HG03196 (cell line): ENCODE data around the gene APBB1IP.
"Not testable (repeated sequence)": the region's sequence is repeated elsewhere in the genome, so short reads cannot be mapped to it uniquely, and the experiment has no call there.

ENCODE experiments used
- ATAC-seq: cut with Tn5 transposase; IDR thresholded peaks from one replicate; pipeline ENCODE4 v1.9.1; 2021; ENCODE audit not compliant: unreplicated experiment

The APBB1IP gene

DNA sequence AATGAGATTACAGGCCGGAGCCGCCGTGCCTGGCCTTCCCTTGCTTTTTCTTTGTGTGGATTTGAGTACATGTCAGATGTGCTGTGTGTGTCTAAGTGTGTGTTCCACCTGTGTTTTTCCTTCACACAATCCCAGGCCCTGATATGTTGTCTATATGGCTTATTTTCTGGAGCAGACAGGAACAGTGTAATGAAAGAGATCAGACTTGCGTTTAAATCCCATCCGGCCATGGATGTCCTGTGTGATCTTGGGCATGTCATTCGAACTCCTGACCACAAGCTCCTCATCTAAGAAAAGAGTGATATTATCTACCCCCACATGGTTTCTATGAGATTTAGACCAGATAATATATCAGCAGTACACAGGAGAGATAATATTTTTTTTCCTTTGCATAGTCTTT lies 37.2 kb downstream of the APBB1IP start:
- no peak for ATAC-seq

DNA sequence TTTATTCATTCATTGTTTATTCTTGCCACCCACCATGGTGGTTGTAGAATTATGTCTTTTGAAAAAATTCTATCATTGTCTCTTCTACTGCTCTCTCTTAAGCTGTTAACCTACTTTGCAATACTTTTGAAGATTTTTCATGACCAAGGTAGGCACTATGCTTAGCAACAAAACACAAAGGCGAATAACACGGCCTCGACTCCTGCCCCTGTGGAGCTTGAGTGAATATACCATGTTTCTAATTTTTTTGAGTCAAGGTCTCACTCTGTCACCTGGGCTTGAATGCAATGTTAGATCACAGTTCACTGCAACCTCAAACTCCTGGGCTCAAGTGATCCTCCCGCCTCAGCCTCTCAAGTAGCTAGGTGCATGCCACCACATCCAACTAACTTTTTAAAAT lies 39.4 kb downstream of the APBB1IP start:
- ATAC-seq = no peak

DNA sequence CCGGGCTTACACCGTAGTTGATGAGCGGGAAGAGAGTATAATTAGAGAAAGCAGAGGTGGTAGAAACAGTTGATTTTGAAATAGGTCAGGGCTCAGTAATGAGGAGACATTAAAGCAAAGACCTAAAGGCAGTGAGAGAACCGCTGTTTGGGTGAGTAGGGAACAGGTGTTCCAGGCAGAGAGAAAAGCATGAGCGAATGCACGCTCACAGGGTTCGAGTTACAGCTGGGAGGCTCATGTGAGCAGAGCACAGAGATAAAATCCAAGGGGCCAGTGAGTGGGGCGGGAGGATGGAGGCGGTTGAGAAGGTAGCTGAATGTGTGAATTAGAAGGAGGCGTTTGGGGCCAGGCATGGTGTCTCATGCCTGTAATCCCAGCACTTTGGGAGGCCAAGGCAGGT lies 39.9 kb downstream of the APBB1IP start:
- ATAC-seq = no peak

DNA sequence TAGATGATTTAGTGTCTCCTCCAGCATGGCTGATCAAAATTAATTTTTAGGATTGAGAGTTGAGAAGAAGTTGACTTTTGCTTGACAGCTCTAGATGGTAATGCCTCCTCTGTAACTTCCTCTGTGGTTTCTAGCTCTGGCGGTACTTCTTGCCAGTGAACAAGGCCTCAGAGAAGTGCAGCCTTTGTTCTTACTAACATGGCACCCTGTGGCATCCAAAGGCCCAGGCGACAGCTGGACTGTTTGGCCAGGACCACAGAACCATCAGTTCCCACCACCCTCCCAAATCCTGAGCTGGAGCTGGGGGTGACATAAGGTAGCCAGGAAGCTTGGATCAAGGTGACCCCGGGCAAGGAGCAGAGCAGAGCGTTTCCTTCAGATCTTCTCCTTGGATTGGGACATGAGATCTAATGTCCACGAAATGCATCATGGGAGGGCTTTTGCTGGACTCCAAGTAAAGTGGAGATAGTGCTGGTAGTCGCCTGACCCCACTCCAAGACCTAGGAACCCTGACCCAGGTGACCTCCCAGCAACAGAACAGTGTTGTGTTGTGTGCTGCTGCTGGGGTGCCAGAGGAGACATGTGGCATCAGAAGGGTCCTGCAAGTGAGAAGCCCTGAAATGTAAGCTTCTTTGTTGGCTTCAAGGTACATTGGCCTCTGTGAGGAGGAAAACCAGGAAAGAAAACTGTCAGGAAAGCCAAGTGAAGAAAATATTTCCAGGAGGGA lies 41.8 kb downstream of the APBB1IP start:
- no peak for ATAC-seq

DNA sequence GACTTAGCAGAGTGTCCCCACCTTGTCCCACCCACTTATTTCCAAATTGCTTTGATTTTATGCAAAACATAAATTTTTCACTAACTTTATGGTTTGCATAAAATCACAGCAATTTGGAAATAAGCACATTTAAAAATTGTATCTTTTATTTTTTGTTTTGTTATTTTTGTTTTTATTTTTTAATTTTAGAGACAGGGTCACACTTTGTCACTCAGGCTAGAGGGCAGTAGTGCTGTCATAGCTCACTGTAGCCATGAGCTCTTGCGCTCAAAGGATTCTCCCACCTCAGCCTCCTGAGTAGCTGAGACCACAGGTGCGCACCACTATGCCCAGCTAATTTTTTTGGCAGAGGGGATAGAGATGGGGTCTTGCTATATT lies 43.2 kb downstream of the APBB1IP start:
- no peak for ATAC-seq

DNA sequence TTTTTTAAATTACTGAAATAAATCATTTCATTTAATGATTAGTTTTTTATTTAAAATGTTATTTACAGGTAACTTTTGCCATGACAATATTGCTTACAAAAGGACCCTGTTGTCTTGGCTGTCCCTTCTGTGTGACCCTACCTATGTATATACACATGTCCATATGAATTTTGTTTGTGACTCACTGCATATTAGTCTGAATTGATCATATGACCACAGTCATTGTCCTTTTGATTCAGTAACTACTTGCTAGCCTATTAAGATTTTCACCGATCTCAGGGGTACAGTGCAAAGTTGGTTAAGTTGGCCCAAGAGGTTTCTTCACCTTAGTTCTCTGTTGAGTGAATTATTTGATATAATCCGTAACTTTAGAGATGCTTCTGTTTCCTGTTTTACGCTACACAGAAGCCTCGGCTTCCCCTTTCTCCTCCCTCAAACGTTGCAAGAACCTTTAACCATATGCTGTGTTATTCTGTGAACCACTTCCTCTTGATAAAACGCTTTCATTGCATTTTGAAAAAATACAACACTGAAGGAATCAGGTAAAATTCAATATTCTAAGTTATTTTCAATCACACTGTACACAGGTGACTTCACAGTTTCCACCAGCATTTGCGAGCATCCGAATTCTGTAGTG lies 43.9 kb downstream of the APBB1IP start:
- ATAC-seq = peak; percentile 46

DNA sequence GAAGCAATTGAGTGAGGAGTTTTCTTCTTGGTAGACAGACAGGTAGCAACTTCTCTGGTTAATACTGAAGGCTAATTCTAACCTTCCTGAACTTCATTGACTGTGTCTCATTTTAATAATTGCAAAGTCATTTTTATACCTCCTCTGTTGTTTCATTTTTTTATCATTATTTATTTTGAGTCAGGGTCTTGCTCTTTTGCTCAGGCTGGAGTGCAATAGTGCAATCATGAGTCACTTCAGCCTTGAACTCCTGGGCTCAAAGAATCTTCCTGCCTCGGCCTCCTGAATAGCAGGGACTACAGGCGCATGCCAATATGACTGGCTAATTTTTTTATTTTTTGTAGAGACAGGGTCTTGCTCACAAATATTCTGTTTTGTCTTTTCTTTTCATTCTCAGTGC lies 45.4 kb downstream of the APBB1IP start:
- ATAC-seq = no peak

DNA sequence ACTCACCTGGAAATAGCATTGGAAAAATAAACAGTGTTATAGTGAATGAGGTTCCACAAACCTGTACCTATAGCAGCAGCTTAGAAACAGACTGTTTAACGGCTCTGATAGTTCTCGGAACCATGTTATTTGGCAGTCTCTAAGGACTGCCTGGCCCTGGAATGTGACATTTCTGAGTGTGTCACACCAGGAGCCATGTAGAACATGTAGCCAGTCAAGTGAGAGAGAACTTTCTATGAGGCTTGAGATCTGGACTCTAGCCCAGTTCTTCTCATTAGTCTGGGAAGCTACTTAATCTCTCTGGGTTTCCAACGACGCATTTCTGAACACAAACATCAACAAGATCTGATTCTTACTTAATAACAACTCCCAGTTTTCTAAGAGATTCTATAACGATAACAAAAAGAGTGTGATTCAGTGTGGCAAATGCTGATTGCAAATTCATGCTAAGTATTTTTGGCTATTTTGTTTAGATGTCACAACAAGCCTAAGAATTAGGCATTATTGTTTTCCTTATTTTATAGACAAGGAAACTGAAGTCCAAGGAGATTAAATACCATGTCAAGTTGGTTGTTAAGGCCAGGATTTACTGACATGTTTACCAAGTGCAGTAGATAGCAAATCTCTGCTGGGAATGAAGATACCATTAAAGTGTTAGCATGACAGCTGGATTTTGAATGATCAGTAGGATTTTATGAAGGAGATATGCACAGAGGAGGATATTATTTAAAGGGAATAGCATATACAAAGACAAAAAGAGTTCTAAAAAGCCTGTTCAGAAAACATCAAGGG lies 47.2 kb downstream of the APBB1IP start:
- ATAC-seq = no peak

DNA sequence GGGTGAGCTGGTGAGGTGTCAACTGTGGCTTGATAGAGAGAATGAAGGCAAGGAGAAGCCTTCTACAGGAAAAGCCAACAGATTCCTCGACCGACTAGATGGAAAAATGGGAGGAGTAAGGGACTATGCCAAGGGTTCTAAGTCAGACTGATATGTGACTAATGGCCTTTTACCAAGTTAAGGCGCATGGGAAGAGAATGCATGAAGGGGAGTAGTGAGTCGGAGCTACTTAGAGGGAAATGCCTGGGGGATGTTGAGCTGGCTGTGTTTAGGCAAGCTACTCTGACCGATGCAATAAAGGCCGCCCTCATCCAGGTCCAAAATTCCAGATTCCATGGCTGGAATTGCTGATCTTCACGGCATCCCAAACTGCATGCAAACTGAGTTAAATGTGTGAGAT lies 48.2 kb downstream of the APBB1IP start:
- ATAC-seq = no peak

DNA sequence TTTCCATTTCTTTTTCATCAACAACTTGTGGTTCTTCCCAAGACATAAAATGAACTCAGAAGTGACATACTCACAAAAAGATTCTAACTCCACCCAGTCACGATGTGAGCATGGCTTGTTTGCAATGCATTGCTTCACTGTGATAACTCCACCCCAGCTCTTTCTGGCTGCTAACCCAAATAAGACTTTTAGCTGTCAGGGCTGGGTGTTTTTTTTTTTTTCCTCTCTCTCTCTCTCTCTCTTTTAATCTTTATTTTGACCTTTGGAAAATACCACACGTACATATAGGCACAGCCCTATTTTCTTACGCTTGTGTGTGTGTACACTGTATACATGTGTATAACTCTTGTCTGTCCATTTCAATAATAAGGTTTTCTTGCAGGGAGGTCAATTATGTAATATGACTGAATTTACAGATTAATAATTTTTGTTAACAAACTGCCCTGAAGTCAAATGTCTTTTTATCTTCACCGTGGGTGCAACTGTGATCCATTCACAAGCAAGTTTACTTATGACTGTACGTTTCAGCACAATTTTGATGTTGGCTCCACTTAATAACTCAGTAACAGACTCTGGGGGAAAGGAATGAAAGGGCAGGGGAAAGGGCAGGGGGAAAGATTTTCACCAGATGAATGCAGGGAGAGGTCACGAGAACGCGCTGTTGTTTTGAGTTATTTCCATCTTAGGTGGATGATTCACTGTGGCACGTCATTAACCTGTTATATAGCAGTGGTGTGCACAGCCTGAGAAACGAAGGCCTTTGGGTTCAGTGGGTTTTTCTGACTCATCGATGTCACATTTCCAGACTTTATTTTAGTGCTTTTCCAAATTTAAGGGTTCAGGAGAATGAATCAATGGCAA lies 49.1 kb downstream of the APBB1IP start:
- peak; percentile 87 for ATAC-seq

DNA sequence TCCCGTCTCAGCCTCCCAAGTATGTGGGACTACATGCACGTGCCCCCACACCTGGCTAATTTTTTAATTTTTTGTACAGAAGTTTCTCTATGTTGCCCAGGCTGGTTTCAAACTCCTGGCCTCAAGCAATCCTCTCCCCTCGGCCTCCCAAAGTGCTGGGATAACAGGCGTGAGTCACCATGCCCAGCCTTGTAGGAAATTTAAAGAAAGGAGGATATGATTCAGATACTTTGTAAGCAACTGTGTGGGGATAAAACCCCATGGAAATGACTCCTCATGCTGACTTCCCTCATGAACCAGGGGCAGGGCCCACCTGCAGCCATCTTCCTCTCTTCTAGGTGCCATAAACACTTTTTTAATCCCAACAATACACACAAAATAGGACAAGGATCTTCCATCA lies 50.2 kb downstream of the APBB1IP start:
- ATAC-seq = no peak

DNA sequence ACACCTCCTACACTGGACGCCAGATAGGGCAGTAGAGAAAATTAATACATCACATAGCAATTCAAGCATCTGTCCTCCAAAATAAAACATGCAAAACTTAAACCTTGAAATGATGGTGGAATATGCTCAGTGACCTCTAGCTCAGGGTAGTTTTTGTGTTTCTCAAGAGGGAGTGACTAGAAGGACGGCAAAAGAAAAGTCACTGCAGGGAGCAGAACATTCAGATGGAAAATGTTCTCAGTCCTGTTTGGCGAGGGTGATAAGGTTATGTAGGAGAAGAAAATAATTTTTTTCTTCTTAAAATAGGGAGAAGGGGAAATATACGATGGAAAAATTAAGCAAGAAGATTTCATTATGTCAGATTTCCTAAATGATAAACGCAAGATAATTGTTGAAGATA lies 50.9 kb downstream of the APBB1IP start:
- no peak for ATAC-seq

DNA sequence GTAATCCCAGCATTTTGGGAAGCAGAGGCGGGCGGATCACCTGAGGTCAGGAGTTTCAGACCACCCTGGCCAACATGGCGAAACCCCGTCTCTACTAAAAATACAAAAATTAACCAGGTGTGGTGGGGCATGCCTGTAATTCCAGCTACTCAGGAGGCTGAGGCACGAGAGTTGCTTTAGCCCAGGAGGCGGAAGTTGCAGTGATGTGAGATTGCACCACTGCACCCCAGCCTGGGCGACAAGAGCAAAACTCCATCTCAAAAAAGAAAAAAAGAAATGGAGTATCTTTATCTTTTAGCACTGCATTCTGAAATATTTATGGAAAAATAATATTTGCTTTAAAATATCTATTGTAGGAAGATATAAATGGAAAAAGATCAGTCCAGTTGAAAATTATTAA lies 52.2 kb downstream of the APBB1IP start:
- ATAC-seq = not testable (repeated sequence)

DNA sequence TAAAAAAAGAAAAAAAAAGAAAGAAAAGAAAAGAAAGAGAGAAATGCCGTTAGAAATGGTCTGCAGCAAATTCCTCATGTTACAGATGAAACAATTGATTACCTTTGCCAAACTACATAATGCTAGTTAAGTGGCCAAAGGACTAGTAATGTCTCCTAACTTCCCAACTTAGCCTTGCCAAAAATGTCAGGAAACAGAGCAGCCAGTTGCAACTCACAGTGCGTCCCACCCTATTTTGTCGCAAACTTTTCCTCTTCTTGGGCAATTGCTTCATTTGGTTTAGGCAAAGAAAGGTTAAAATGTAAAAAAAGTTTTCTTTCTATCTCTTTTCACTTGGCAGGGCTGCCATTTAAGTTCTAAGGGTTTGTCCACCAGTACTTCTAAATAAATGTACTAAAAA lies 53.1 kb downstream of the APBB1IP start:
- ATAC-seq = no peak

DNA sequence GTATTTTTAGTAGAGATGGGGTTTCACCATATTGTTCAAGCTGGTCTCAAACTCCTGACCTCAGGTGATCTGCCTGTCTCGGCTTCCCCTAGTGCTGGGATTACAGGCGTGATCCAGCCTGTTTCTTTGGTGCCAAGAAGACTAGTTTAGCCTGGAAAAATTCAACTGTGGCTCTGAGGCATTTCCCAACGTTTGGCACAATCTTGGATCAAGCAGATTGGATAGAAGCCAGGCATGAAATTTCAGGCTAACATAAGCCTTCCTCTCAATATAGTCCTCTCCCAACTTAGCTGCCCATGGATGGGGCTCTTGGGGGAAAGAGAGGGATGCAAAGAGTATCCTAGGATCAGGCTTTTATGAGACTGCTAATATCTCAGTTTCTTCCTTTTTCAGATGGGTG lies 53.8 kb downstream of the APBB1IP start:
- ATAC-seq = no peak

DNA sequence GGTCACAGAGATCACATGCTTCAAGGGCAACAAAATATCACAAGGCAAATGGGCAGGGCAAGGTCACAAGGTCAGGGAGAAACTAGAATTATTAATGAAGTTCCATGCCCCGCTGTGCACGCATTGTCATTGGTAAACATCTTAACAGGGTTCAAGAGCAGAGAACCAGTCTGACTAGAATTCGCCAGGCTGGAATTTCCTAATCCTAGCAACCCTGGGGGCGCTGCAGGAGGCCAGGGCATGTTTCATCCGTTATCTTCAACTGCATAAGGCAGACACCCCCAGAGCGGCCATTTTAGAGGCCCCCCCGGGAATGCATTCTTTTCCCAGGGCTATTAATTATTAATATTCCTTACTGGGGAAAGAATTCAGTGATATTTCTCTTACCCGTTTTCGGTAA lies 54.6 kb downstream of the APBB1IP start:
- ATAC-seq = not testable (repeated sequence)

DNA sequence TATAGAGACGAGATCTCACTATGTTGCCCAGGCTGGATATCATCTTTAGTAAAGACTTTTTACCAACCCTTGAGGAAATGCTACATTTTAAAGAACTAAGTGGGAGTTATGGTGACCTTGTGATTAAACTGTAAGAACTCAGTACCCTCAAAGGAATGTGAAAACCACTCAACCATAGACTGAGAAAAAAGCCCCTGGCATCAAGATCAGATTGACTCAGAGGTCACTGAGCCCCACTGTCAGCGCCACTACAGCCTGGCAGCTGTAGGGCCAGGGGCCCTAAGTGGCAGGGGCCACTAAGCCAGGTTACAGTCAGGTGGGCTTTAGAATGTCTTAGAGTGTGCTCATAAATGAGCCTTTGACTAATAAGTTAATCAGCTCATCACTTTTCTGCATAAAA lies 55.9 kb downstream of the APBB1IP start:
- no peak for ATAC-seq

DNA sequence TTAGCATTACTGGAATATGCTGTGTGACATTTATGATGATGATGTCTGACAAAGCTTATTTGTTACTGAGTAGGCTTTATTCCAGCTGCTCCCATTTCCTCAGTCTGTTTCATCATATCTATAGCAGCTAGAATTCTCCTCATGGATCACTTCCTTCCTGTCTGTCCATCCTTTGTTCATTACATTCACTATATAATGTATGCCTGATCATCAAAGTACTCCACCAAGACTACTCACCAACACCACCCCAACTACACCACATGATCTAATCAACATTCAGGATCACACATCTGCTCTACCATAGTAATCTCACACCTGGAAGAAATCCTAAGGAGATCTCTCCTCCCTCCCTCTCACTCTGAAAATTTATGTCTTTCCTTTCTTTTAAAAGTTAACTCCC lies 61.3 kb downstream of the APBB1IP start:
- ATAC-seq = no peak

DNA sequence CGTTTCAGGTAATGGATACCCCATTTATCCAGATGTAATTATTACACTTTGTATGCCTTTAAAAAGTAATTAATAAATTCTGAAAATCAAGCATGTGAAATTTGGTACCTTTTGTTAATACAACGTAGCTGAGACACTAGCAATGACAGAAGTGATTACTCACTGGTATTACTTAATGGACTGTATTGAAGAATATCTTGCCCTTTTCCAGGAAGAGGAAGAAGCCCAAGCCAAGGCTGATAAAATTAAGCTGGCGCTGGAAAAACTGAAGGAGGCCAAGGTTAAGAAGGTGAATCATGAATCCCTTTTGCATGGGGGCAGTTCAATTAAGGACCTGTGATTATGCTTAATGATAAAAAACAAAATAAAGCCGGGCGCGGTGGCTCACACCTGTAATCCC lies 64.8 kb downstream of the APBB1IP start:
- ATAC-seq = no peak

DNA sequence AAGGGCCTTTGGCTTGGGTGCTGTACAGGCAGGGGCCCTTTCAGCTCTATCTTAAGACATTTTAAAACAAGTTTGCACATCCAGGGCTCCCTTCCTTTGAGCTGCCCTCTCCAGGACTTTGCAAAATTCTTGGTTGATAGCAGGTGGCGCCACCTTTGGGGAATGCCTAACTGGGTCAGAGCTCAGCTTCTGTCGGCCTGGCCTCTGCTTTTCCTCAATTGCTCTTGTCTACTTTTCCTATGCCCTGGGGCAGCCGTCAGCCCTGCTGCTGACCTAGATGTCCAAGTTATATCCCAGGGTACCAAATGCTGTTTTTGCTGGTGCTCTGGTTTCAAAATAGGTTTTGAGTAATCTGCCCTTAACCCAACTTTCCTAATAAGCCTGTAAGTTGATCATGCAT lies 65.8 kb downstream of the APBB1IP start:
- no peak for ATAC-seq

DNA sequence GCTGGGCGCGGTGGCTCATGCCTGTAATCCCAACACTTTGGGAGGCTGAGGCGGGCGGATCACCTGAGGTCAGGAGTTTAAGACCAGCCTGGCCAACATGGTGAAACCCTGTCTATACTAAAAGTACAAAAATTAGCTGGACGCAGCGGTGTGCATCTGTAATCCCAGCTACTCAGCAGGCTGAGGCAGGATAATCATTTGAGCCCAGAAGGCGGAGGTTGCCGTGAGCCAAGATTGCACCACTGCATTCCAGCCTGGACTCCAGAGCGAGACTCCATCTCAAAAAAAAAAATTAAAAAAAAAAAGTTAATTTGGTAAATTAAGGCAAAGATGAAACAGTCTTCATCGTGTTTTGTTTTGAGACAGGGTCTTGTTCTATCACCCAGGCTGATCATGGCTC lies 66.3 kb downstream of the APBB1IP start:
- ATAC-seq = not testable (repeated sequence)
